A549 (cell line): ENCODE measurements around the gene ZSCAN29. TPM values are rescaled to one million over a fixed set of nuclear protein-coding genes. Genes with fewer than 3 reads are reported as not detected.

Experiments used
- ATAC-seq, 2 experiments: fragments of 200-7000 bp in 1 of 2; fragments of >200 bp in 1 of 2; cut with Nextera tagmentation in 1 of 2; cut with Tn5 transposase in 1 of 2; 3 replicates each; pipeline versions ENCODE4 v1.8.0 to v1.9.1; 2018 to 2020; ENCODE audit warnings: mild to moderate bottlenecking in 1 of 2, moderate library complexity in 1 of 2
- CTCF ChIA-PET: fragments of 300-600 bp; sonication (Branson Sonifier 250); formaldehyde crosslinking; extraction: SDS; loops from one replicate; lab custom pipeline; 2021; ENCODE audit warnings: antibody characterized with exemption, inconsistent platforms; lab: Yijun Ruan, JAX
- POLR2A ChIA-PET: fragments of 350-600 bp; formaldehyde crosslinking; extraction: SDS; loops from one replicate; lab custom pipeline; 2021; ENCODE audit warnings: antibody characterized with exemption, inconsistent platforms; lab: Yijun Ruan, JAX
- DNase-seq, 2 experiments: peaks; one replicate each; pipeline versions ENCODE4 v3.0.0 to v3.0.0-alpha.2; 2011 to 2016; ENCODE audit warnings: low read depth in 1 of 2, low spot score in 1 of 2
- FAIRE-seq: peaks from 2 replicates; lab custom pipeline; 2011; peaks lifted over from hg19 to GRCh38; lab: Jason Lieb, UNC
- H3K27ac ChIP-seq, 2 experiments: fragments of >200 bp; sonication (Bioruptor Twin); formaldehyde crosslinking; 3 replicates each; pipeline ENCODE4 v1.5.1; 2016 to 2017
- H3K4me1 ChIP-seq: fragments of >200 bp; sonication (Bioruptor Twin); formaldehyde crosslinking; 3 replicates; pipeline ENCODE4 v1.6.1; 2016
- H3K4me2 ChIP-seq: fragments of >200 bp; sonication (Bioruptor Twin); formaldehyde crosslinking; 3 replicates; pipeline ENCODE4 v1.6.1; 2016
- H3K4me3 ChIP-seq: fragments of >200 bp; sonication (Bioruptor Twin); formaldehyde crosslinking; 3 replicates; pipeline ENCODE4 v1.5.1; 2016
- H3K9me3 ChIP-seq: fragments of >200 bp; sonication (Bioruptor Twin); formaldehyde crosslinking; 3 replicates; pipeline ENCODE4 v1.6.1; 2016
- BHLHE40 ChIP-seq: IDR thresholded peaks from 2 replicates; pipeline ENCODE4 v1.6.1; 2012; ENCODE audit warnings: low read depth, low read length, inconsistent platforms
- CBX8 ChIP-seq: fragments of 200-600 bp; sonication (generic); IDR thresholded peaks from 2 replicates; pipeline ENCODE4 v1.6.1; 2016
- CEBPB ChIP-seq, 2 experiments: fragments of >200 bp in 1 of 2; sonication (Bioruptor Twin) in 1 of 2; formaldehyde crosslinking in 1 of 2; IDR thresholded peaks; 2 replicates each; pipeline ENCODE4 v1.6.1; 2012 to 2016
- EP300 ChIP-seq, 2 experiments: fragments of >200 bp; sonication (Bioruptor Twin); formaldehyde crosslinking; IDR thresholded peaks; 2 replicates in 1 of 2; 3 replicates in 1 of 2; pipeline ENCODE4 v1.6.1; 2016 to 2017
- FOXS1 ChIP-seq: fragments of 250-450 bp; sonication (Bioruptor Pico); IDR thresholded peaks from 2 replicates; pipeline ENCODE4 v1.5.0; 2020; ENCODE audit warnings: mild to moderate bottlenecking, moderate library complexity
- HOXB13 ChIP-seq: fragments of 250-450 bp; sonication (Bioruptor Pico); IDR thresholded peaks from 2 replicates; pipeline ENCODE4 v1.5.0; 2020; ENCODE audit warnings: low read depth, mild to moderate bottlenecking, moderate library complexity
- HOXB5 ChIP-seq: fragments of 250-450 bp; sonication (Bioruptor Pico); IDR thresholded peaks from 2 replicates; pipeline ENCODE4 v1.5.0; 2020; ENCODE audit warnings: mild to moderate bottlenecking, moderate library complexity
- JUN ChIP-seq, 2 experiments: fragments of >200 bp; sonication (Bioruptor Twin); formaldehyde crosslinking; IDR thresholded peaks; 2 replicates in 1 of 2; 3 replicates in 1 of 2; pipeline ENCODE4 v1.6.1; 2016 to 2017
- MAX ChIP-seq: IDR thresholded peaks from 2 replicates; pipeline ENCODE4 v1.6.1; 2012
- MYC ChIP-seq: IDR thresholded peaks from 2 replicates; pipeline ENCODE4 v1.6.1; 2012; ENCODE audit warnings: mild to moderate bottlenecking, inconsistent platforms, low read length, improper control_type of control experiment, borderline replicate concordance
- NPAS2 ChIP-seq: fragments of 250-450 bp; sonication (Bioruptor Pico); IDR thresholded peaks from 2 replicates; pipeline ENCODE4 v1.8.0; 2022; ENCODE audit warnings: mild to moderate bottlenecking, moderate library complexity, borderline replicate concordance
- NR3C1 ChIP-seq: fragments of >200 bp; sonication (Bioruptor Twin); formaldehyde crosslinking; IDR thresholded peaks from 3 replicates; pipeline ENCODE4 v1.6.1; 2017
- PHF8 ChIP-seq: fragments of 200-600 bp; sonication (generic); IDR thresholded peaks from 2 replicates; pipeline ENCODE4 v1.6.1; 2016; ENCODE audit warnings: low read depth, mild to moderate bottlenecking, antibody characterized with exemption, moderate library complexity, borderline replicate concordance
- POLR2A ChIP-seq: IDR thresholded peaks from 2 replicates; pipeline ENCODE4 v1.6.1; 2012; ENCODE audit warnings: mild to moderate bottlenecking, low read length
- RCOR1 ChIP-seq: fragments of 150-350 bp; IDR thresholded peaks from 2 replicates; pipeline ENCODE4 v1.6.1; 2014; ENCODE audit warnings: antibody characterized with exemption, low read length, low read depth
- SMC3 ChIP-seq: fragments of >200 bp; sonication (Bioruptor Twin); formaldehyde crosslinking; IDR thresholded peaks from 3 replicates; pipeline ENCODE4 v1.6.1; 2018; ENCODE audit warnings: inconsistent platforms
- ZFP36 ChIP-seq: fragments of 450-650 bp; IDR thresholded peaks from 2 replicates; pipeline ENCODE4 v1.6.1; 2014; ENCODE audit warnings: borderline replicate concordance; ENCODE audit not compliant: partially characterized antibody
- WGBS: methylation state at CpG from one replicate; pipeline ENCODE4 v1.1.6; 2017; ENCODE audit errors: missing lambda C conversion rate; 5-methylcytosine and 5-hydroxymethylcytosine counted together
- polyA plus RNA-seq, 4 experiments: library from polyadenylated mRNA; depleted of rRNA in 3 of 4; stranded (reverse); fragments of >200 nt; fragmentation: RNase III in 1 of 4; extraction: RNeasy Plus Mini Kit Qiagen cat#74134 plus additional on column Dnase treatment in 1 of 4; gene quantifications; 2 replicates in 3 of 4; 3 replicates in 1 of 4; pipeline ENCODE4 v1.2.3, GENCODE V29; 2011 to 2017
- TF ChIP-seq, protein P1 (sequence below): IDR thresholded peaks from 2 replicates; pipeline ENCODE4 v1.6.1; 2012; ENCODE audit warnings: low read depth, borderline replicate concordance

ZSCAN29 gene
- polyA plus RNA-seq, 2 of the 4 experiments (the other 2 are of a cell fraction), result 10.7 to 14.4 TPM

GRCh38 chr15:43330780-43331087 lies 40.1 kb downstream of the ZSCAN29 start:
- ChIA-PET POLR2A (no interaction called here), CTCF (no interaction called here)
- FAIRE-seq, result no peak
- peak overlapping the region; percentile 95 for H3K4me2 ChIP-seq
- peak overlapping the region; percentile 90 to 91 for H3K27ac ChIP-seq
- H3K9me3 ChIP-seq, result no peaks in the 10 kb centered on the region
- TF ChIP-seq MYC, result 0 out of 2 replicates have a peak, but pooled peaks have one; percentile 5
- TF ChIP-seq EP300 (IDR thresholded peaks at IDR 0.05), result no peak
- no peak for DNase-seq
- ATAC-seq, result peak; percentile 47 to 62; a peak in 5 of 6 replicates
- peaks cover 15% of the 10 kb centered on the region; the same call in 1 of the 3 replicates for H3K4me1 ChIP-seq
- peak overlapping the region; percentile 77 for H3K4me3 ChIP-seq
- WGBS, result 5% methylated on average over 7 of the region's 7 CpGs

GRCh38 chr15:43329960-43330779 lies 40.7 kb downstream of the ZSCAN29 start, which contains the start of gene LCMT2:
TSS of gene LCMT2 (minus strand) at chr15:43330573. CDS start at chr15:43330489, 84 bp downstream.
- H3K27ac ChIP-seq, result peak within 1 kb of the TSS; percentile 90 to 91
- FAIRE-seq (no peak), ATAC-seq (peak; percentile 98 to 99), DNase-seq (peak; percentile 75 to 93)
- ChIA-PET CTCF (no interaction called here), POLR2A (no interaction called here)
- peak within 1 kb of the TSS; percentile 77 for H3K4me3 ChIP-seq
- H3K4me1 ChIP-seq, result peaks cover 15% of the 10 kb centered on the region; the same call in 1 of the 3 replicates
- WGBS, result 2% methylated on average over 32 of the region's 86 CpGs
- H3K9me3 ChIP-seq, result no peaks in the 10 kb centered on the region
- TF ChIP-seq MYC (peak; percentile 18; the same call in 1 of the 2 replicates), FOXS1 (CRISPR knock-in tag) (no peak), NPAS2 (no peak), JUN (IDR thresholded peaks at IDR 0.05) (peak; percentile 63 to 84), RCOR1 (no peak), PHF8 (peak; percentile 62), MAX (peak; percentile 89), POLR2A (peak; percentile 70), BHLHE40 (no peak), NR3C1 (no peak), HOXB5 (0 out of 2 replicates have a peak, but pooled peaks have one; percentile 47), HOXB13 (CRISPR knock-in tag) (0 out of 2 replicates have a peak, but pooled peaks have one; percentile 16)
- TF ChIP-seq, protein P1, sequence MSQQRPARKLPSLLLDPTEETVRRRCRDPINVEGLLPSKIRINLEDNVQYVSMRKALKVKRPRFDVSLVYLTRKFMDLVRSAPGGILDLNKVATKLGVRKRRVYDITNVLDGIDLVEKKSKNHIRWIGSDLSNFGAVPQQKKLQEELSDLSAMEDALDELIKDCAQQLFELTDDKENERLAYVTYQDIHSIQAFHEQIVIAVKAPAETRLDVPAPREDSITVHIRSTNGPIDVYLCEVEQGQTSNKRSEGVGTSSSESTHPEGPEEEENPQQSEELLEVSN, result peak; percentile 96
- H3K4me2 ChIP-seq, result peak within 1 kb of the TSS; percentile 95

DNA sequence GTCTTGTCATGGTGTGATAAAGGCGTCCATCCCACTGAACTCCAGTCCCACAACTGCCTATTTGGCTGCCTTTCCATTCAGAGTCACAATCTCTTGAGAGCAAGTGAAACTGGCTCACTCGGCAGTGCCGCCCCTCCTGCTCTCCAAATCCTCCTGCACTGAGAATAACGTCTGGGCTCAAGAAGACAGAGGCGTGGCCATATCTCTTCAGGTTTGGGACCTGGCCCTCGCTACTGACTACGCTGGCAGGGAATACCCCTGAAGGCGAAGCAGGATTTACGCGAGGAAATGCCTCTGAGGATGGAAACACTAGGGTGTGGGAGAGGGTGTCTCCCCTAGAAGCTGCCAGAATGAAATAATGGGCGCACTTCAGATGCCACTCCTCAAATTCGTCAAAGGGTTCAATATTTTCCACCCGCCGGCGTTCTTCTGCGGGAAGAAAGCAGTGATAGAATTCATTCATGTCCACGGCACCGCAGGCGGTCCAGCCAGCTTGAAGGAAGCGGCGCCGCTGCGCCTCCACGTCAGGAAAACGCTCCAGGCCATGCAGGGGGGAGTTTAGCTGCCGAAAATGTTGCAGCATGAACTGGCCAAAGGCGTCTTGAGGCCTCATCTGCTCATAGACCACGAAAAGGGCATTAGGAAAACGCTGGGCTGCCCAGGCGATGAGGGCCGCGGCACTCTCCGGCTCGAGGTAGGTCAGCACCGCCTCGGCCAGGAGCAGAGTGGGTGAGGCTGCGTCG lies 41.5 kb downstream of the ZSCAN29 start:
- 66% methylated on average over 37 of the region's 38 CpGs for WGBS
- TF ChIP-seq JUN (IDR thresholded peaks at IDR 0.05), result no peak
- TF ChIP-seq ZFP36, result no peak
- no peak for TF ChIP-seq CBX8
- no peak for TF ChIP-seq SMC3
- TF ChIP-seq CEBPB (IDR thresholded peaks at IDR 0.05), result no peak
- TF ChIP-seq, all 56 proteins: peak for 0
- FAIRE-seq (no peak), DNase-seq (no peak), ATAC-seq (no peak)
- Histone ChIP-seq H3K4me3 (peak overlapping the region; percentile 77), H3K27ac (peak overlapping the region; percentile 90 to 91), H3K4me2 (peak overlapping the region; percentile 95), H3K9me3 (no peaks in the 10 kb centered on the region), H3K4me1 (peaks cover 15% of the 10 kb centered on the region; the same call in 1 of the 3 replicates)
- POLR2A ChIA-PET, result no interaction called here
- CTCF ChIA-PET, result no interaction called here
